NCI-H2107 treated with DMSO at 0.1 percent for 48 hours (cell line): ENCODE measurements around the gene CSF3.

Experiments
- DNase-seq: peaks from one replicate; lab custom pipeline; 2025; ENCODE audit not compliant: unreplicated experiment; lab: John Stamatoyannopoulos, UW

The CSF3 gene

GRCh38 chr17:40023590-40024292, 8.5 kb downstream of the CSF3 start:
- DNase-seq = no peak

GRCh38 chr17:40024901-40025300, 9.7 kb downstream of the CSF3 start:
- DNase-seq = no peak

GRCh38 chr17:40025559-40025958, 10.3 kb downstream of the CSF3 start:
- no peak for DNase-seq

- DNase-seq = no peak
Measured at GRCh38 chr17:40025991-40026815, 11.0 kb downstream of the CSF3 start.

GRCh38 chr17:40026816-40027613, 11.8 kb downstream of the CSF3 start:
- DNase-seq = peak; percentile 56

- no peak for DNase-seq
Measured at GRCh38 chr17:40027614-40028012, 12.4 kb downstream of the CSF3 start.

GRCh38 chr17:40028595-40028994, 13.4 kb downstream of the CSF3 start:
- DNase-seq = no peak

GRCh38 chr17:40031706-40032105, 16.5 kb downstream of the CSF3 start:
- DNase-seq = no peak

GRCh38 chr17:40032322-40033320, 17.4 kb downstream of the CSF3 start:
- DNase-seq = no peak

- no peak for DNase-seq
Measured at GRCh38 chr17:40033339-40033738, 18.1 kb downstream of the CSF3 start.

- DNase-seq = no peak
Measured at GRCh38 chr17:40034426-40035161, 19.4 kb downstream of the CSF3 start.

- no peak for DNase-seq
Measured at GRCh38 chr17:40035162-40035559, 19.9 kb downstream of the CSF3 start.

GRCh38 chr17:40038882-40039513, 23.8 kb downstream of the CSF3 start:
- DNase-seq = no peak

GRCh38 chr17:40041196-40041595, 26.0 kb downstream of the CSF3 start:
- no peak for DNase-seq

GRCh38 chr17:40056379-40057015, 41.3 kb downstream of the CSF3 start:
- no peak for DNase-seq

GRCh38 chr17:40058186-40058784, 43.0 kb downstream of the CSF3 start:
- no peak for DNase-seq

GRCh38 chr17:40058865-40059264, 43.6 kb downstream of the CSF3 start:
- DNase-seq = no peak

GRCh38 chr17:40059729-40060475, 44.7 kb downstream of the CSF3 start:
- no peak for DNase-seq
